HG03095 (cell line): ENCODE data around the gene CLINT1.
A peak's percentile ranks its signal among the peaks of the same experiment; 100 is the strongest.
"Not testable (repeated sequence)": the region's sequence is repeated elsewhere in the genome, so short reads cannot be mapped to it uniquely, and the experiment has no call there.

Source experiments
- ATAC-seq: cut with Tn5 transposase; IDR thresholded peaks from one replicate; pipeline ENCODE4 v1.9.1; 2021; ENCODE audit warnings: moderate library complexity; ENCODE audit not compliant: unreplicated experiment

The CLINT1 gene

GRCh38 chr5:157858527-157859226 lies at the start of gene CLINT1:
Gene CLINT1 (minus strand): TSS chr5:157859145. CDS start chr5:157858970, 175 bp downstream.
- ATAC-seq = peak; percentile 56

GRCh38 chr5:157908459-157908858 lies 49.5 kb upstream of the CLINT1 start:
- no peak for ATAC-seq

- no peak for ATAC-seq
These were observed 48.5 kb upstream of the CLINT1 start for GRCh38 chr5:157907479-157907878.

- no peak for ATAC-seq
These were observed 44.1 kb upstream of the CLINT1 start for GRCh38 chr5:157903117-157903450.

GRCh38 chr5:157902449-157903116 lies 43.6 kb upstream of the CLINT1 start:
- ATAC-seq = no peak

GRCh38 chr5:157900644-157901043 lies 41.7 kb upstream of the CLINT1 start:
- no peak for ATAC-seq

GRCh38 chr5:157893611-157894010 lies 34.7 kb upstream of the CLINT1 start:
- ATAC-seq = no peak

- ATAC-seq = no peak
These were observed 34.0 kb upstream of the CLINT1 start for GRCh38 chr5:157892974-157893373.

- ATAC-seq = no peak
These were observed 32.1 kb upstream of the CLINT1 start for GRCh38 chr5:157890836-157891597.

- no peak for ATAC-seq
These were observed 30.0 kb upstream of the CLINT1 start for GRCh38 chr5:157888814-157889532.

GRCh38 chr5:157886796-157887380 lies 27.9 kb upstream of the CLINT1 start:
- no peak for ATAC-seq

GRCh38 chr5:157885051-157885450 lies 26.1 kb upstream of the CLINT1 start:
- ATAC-seq = not testable (repeated sequence)

- not testable (repeated sequence) for ATAC-seq
These were observed 22.6 kb upstream of the CLINT1 start for GRCh38 chr5:157881498-157881897.

- ATAC-seq = no peak
These were observed 18.9 kb upstream of the CLINT1 start for GRCh38 chr5:157877821-157878220.

- ATAC-seq = no peak
These were observed 15.9 kb upstream of the CLINT1 start for GRCh38 chr5:157874861-157875260.

GRCh38 chr5:157870837-157871834 lies 12.2 kb upstream of the CLINT1 start:
- ATAC-seq = no peak

- ATAC-seq = no peak
These were observed 8.9 kb upstream of the CLINT1 start for GRCh38 chr5:157867751-157868387.

- ATAC-seq = no peak
These were observed 7.6 kb upstream of the CLINT1 start for GRCh38 chr5:157866536-157866935.

GRCh38 chr5:157865781-157866180 lies 6.8 kb upstream of the CLINT1 start:
- no peak for ATAC-seq
